NCI-H1105 (cell line): Measurements from ENCODE around the gene SIDT1.
"Not testable (repeated sequence)": the region's sequence is repeated elsewhere in the genome, so short reads cannot be mapped to it uniquely, and the experiment has no call there.

Experiments
- DNase-seq: peaks from one replicate; lab custom pipeline; 2025; lab: John Stamatoyannopoulos, UW

SIDT1 gene

GRCh38 chr3:113634782-113635474 is 102.6 kb downstream of the SIDT1 start:
- DNase-seq: no peak

- not testable (repeated sequence) for DNase-seq
Observed at GRCh38 chr3:113636034-113636433, 103.7 kb downstream of the SIDT1 start.

- DNase-seq: no peak
Observed at GRCh38 chr3:113637756-113638155, 105.4 kb downstream of the SIDT1 start.

GRCh38 chr3:113638910-113639309 is 106.6 kb downstream of the SIDT1 start:
- DNase-seq: no peak

GRCh38 chr3:113643583-113643982 is 111.2 kb downstream of the SIDT1 start:
- DNase-seq: no peak

- no peak for DNase-seq
Observed at GRCh38 chr3:113648524-113648923, 116.2 kb downstream of the SIDT1 start.

- DNase-seq: no peak
Observed at GRCh38 chr3:113649174-113649845, 117.0 kb downstream of the SIDT1 start.

- DNase-seq: no peak
Observed at GRCh38 chr3:113654310-113654709, 122.0 kb downstream of the SIDT1 start.

- no peak for DNase-seq
Observed at GRCh38 chr3:113654851-113655250, 122.5 kb downstream of the SIDT1 start.

- no peak for DNase-seq
Observed at GRCh38 chr3:113658107-113658506, 125.8 kb downstream of the SIDT1 start.

GRCh38 chr3:113659101-113659541 is 126.8 kb downstream of the SIDT1 start:
- DNase-seq: no peak

GRCh38 chr3:113659996-113660395 is 127.6 kb downstream of the SIDT1 start:
- DNase-seq: no peak

- DNase-seq: no peak
Observed at GRCh38 chr3:113660458-113660857, 128.1 kb downstream of the SIDT1 start.

GRCh38 chr3:113660896-113661295 is 128.5 kb downstream of the SIDT1 start:
- DNase-seq: no peak

- no peak for DNase-seq
Observed at GRCh38 chr3:113662824-113663223, 130.5 kb downstream of the SIDT1 start.

- no peak for DNase-seq
Observed at GRCh38 chr3:113663324-113663750, 131.0 kb downstream of the SIDT1 start.

GRCh38 chr3:113663761-113664160 is 131.4 kb downstream of the SIDT1 start:
- DNase-seq: no peak

- no peak for DNase-seq
Observed at GRCh38 chr3:113664523-113665094, 132.3 kb downstream of the SIDT1 start.

- no peak for DNase-seq
Observed at GRCh38 chr3:113668015-113668414, 135.7 kb downstream of the SIDT1 start.

- DNase-seq: no peak
Observed at GRCh38 chr3:113673593-113673992, 141.2 kb downstream of the SIDT1 start.

GRCh38 chr3:113676261-113676660 is 143.9 kb downstream of the SIDT1 start:
- no peak for DNase-seq

- DNase-seq: no peak
Observed at GRCh38 chr3:113677737-113678136, 145.4 kb downstream of the SIDT1 start.

- no peak for DNase-seq
Observed at GRCh38 chr3:113678773-113679172, 146.4 kb downstream of the SIDT1 start.
